HCT116 (cell line): ENCODE measurements around the gene TCERG1L. TPM values are rescaled to one million over a fixed set of nuclear protein-coding genes. Genes with fewer than 3 reads are reported as not detected.

Experiments used
- ATAC-seq: fragments of 200-7000 bp; cut with Tn5 transposase; 2 replicates; pipeline ENCODE4 v1.9.1; 2020; ENCODE audit warnings: mild to moderate bottlenecking, moderate library complexity
- BruUV-seq: library from RNA; stranded (reverse); fragments of 400-500 nt; replicated peaks from 2 replicates; lab custom pipeline; 2021; lab: Mats Ljungman, UMichigan
- CTCF ChIA-PET: fragments of 300-600 bp; sonication (Branson Sonifier 250); formaldehyde crosslinking; loops from one replicate; lab custom pipeline; 2021; ENCODE audit warnings: antibody characterized with exemption; lab: Charles Lee
- POLR2A ChIA-PET: fragments of 300-600, 350-600 bp; sonication (Branson Sonifier 250); formaldehyde crosslinking; loops from one replicate; lab custom pipeline; 2021; ENCODE audit warnings: antibody characterized with exemption; lab: Charles Lee
- RAD21 ChIA-PET, 2 experiments: fragments of 300-600 bp; sonication (Branson Sonifier 250); formaldehyde crosslinking; loops; one replicate each; lab custom pipeline; 2023; ENCODE audit warnings: low total read pairs in 2 of 2; ENCODE audit not compliant: uncharacterized antibody in 2 of 2, unreplicated experiment in 2 of 2, low non-redundant PET in 1 of 2; lab: Charles Lee
- DNase-seq: peaks from one replicate; pipeline ENCODE4 v3.0.0-alpha.2; 2010; ENCODE audit warnings: low read depth, low spot score
- H2AFZ ChIP-seq: fragments of 200-600 bp; shearing (Covaris generic), sonication (generic); 2 replicates; pipeline ENCODE4 v1.6.1; 2017; ENCODE audit warnings: low read depth, mixed run types, mixed read lengths, antibody characterized with exemption, low read length; ENCODE audit not compliant: poor library complexity, severe bottlenecking
- H3K27ac ChIP-seq: 2 replicates; pipeline ENCODE4 v1.5.1; 2012; ENCODE audit warnings: low read depth, low read length
- H3K27me3 ChIP-seq: fragments of 200-600 bp; sonication (generic); 2 replicates; pipeline ENCODE4 v1.6.1; 2016; ENCODE audit warnings: mixed run types, low read length, mixed read lengths; ENCODE audit not compliant: insufficient read depth
- H3K36me3 ChIP-seq, 2 experiments: fragments of 200-500 bp in 1 of 2; fragments of 200-600 bp in 1 of 2; sonication (Bioruptor generic) in 1 of 2; sonication (generic) in 1 of 2; 2 replicates each; pipeline versions ENCODE4 v1.5.1 to v1.6.1; 2014 to 2016; ENCODE audit warnings: low read length in 2 of 2, inconsistent platforms in 1 of 2, mixed read lengths in 1 of 2, mixed run types in 1 of 2; ENCODE audit not compliant: insufficient read depth in 2 of 2, control insufficient read depth in 1 of 2
- H3K4me1 ChIP-seq, 2 experiments: fragments of 200-600 bp in 1 of 2; sonication (generic) in 1 of 2; 2 replicates each; pipeline versions ENCODE4 v1.5.1 to v1.6.1; 2012 to 2017; ENCODE audit warnings: low read length in 2 of 2, inconsistent platforms in 1 of 2, mild to moderate bottlenecking in 1 of 2, mixed read lengths in 1 of 2, mixed run types in 1 of 2, moderate library complexity in 1 of 2; ENCODE audit not compliant: insufficient read depth in 2 of 2, control insufficient read depth in 1 of 2
- H3K4me2 ChIP-seq: fragments of 200-600 bp; sonication (generic); 2 replicates; pipeline ENCODE4 v1.6.1; 2017; ENCODE audit warnings: mixed run types, low read length, mixed read lengths
- H3K4me3 ChIP-seq, 2 experiments: fragments of 200-600 bp in 1 of 2; sonication (generic) in 1 of 2; replicated peaks in 1 of 2; 2 replicates each; pipeline ENCODE4 v1.5.1; 2011 to 2016; ENCODE audit warnings: low read length in 2 of 2, control low read depth in 1 of 2, low read depth in 1 of 2, mild to moderate bottlenecking in 1 of 2, mixed read lengths in 1 of 2, mixed run types in 1 of 2
- H3K79me2 ChIP-seq: fragments of 200-600 bp; sonication (generic); 2 replicates; pipeline ENCODE4 v1.6.1; 2017; ENCODE audit warnings: mild to moderate bottlenecking, mixed run types, low read length, moderate library complexity, mixed read lengths; ENCODE audit not compliant: insufficient read depth
- H3K9ac ChIP-seq: fragments of 200-600 bp; sonication (generic); 2 replicates; pipeline ENCODE4 v1.6.1; 2016; ENCODE audit warnings: low read length, mixed read lengths
- H3K9me2 ChIP-seq: fragments of 200-600 bp; sonication (generic), shearing (Covaris generic); 2 replicates; pipeline ENCODE4 v1.6.1; 2017; ENCODE audit warnings: mixed run types, mild to moderate bottlenecking, moderate library complexity; ENCODE audit not compliant: insufficient read depth
- H3K9me3 ChIP-seq, 2 experiments: fragments of 200-500 bp in 1 of 2; fragments of 200-600 bp in 1 of 2; sonication (Bioruptor generic) in 1 of 2; sonication (generic) in 1 of 2; 2 replicates each; pipeline ENCODE4 v1.6.1; 2014 to 2017; ENCODE audit warnings: low read length in 2 of 2, mixed read lengths in 2 of 2, inconsistent platforms in 1 of 2, low read depth in 1 of 2, mild to moderate bottlenecking in 1 of 2, mixed run types in 1 of 2, moderate library complexity in 1 of 2; ENCODE audit not compliant: control insufficient read depth in 1 of 2, insufficient read depth in 1 of 2
- H4K20me1 ChIP-seq: fragments of 200-600 bp; sonication (generic), shearing (Covaris generic); 2 replicates; pipeline ENCODE4 v1.6.1; 2017; ENCODE audit warnings: mixed run types, mild to moderate bottlenecking, moderate library complexity; ENCODE audit not compliant: insufficient read depth
- ATF3 ChIP-seq: IDR thresholded peaks from 2 replicates; pipeline ENCODE4 v1.6.1; 2012
- CBX3 ChIP-seq: IDR thresholded peaks from 2 replicates; pipeline ENCODE4 v1.6.1; 2012; ENCODE audit warnings: low read depth
- ELF1 ChIP-seq: IDR thresholded peaks from 2 replicates; pipeline ENCODE4 v1.6.1; 2012; ENCODE audit warnings: low read depth, borderline replicate concordance
- JUND ChIP-seq: IDR thresholded peaks from 2 replicates; pipeline ENCODE4 v1.6.1; 2012
- MAX ChIP-seq: IDR thresholded peaks from 2 replicates; pipeline ENCODE4 v1.6.1; 2012
- POLR2A ChIP-seq: IDR thresholded peaks from 2 replicates; pipeline ENCODE4 v1.7.0; 2011; ENCODE audit warnings: borderline replicate concordance; ENCODE audit not compliant: insufficient read depth, insufficient read length; ENCODE audit errors: extremely low read depth
- POLR2AphosphoS5 ChIP-seq: IDR thresholded peaks from 2 replicates; pipeline ENCODE4 v1.6.1; 2011; ENCODE audit warnings: mild to moderate bottlenecking, low read depth, low read length, moderate library complexity
- REST ChIP-seq: IDR thresholded peaks from 2 replicates; pipeline ENCODE4 v1.6.1; 2012; ENCODE audit warnings: low read depth
- SIN3A ChIP-seq: IDR thresholded peaks from 2 replicates; pipeline ENCODE4 v1.6.1; 2012; ENCODE audit warnings: low read depth
- SP1 ChIP-seq: IDR thresholded peaks from 2 replicates; pipeline ENCODE4 v1.6.1; 2012; ENCODE audit warnings: low read depth
- TCF7L2 ChIP-seq: IDR thresholded peaks from 2 replicates; pipeline ENCODE4 v1.7.0; 2011; ENCODE audit warnings: borderline replicate concordance, inconsistent platforms; ENCODE audit not compliant: insufficient read depth, insufficient read length; ENCODE audit errors: extremely low read depth
- ZFX ChIP-seq: fragments of 450-650 bp; IDR thresholded peaks from 2 replicates; pipeline ENCODE4 v1.6.1; 2017
- intact Hi-C: fragments of 100-400 bp; cut with micrococcal nuclease; formaldehyde crosslinking; loops from 2 replicates; pipeline ENCODE4 v1.10.0; 2022
- total RNA-seq: library from RNA; stranded (reverse); gene quantifications from one replicate; pipeline ENCODE4 v1.2.1, GENCODE V29; 2021; ENCODE audit not compliant: unreplicated experiment

TCERG1L gene
- total RNA-seq, 1 experiment from 2014 or later, result not detected

GRCh38 chr10:131119626-131120355 lies 191.7 kb downstream of the TCERG1L start:
- Histone ChIP-seq H3K9me3 (no peaks in the 10 kb centered on the region), H3K4me2 (no peak overlapping the region), H3K9ac (no peak overlapping the region), H3K9me2 (no peaks in the 10 kb centered on the region), H3K36me3 (no peaks in the 10 kb centered on the region), H3K27ac (no peak overlapping the region), H3K79me2 (no peaks in the 10 kb centered on the region), H3K4me3 (no peak overlapping the region), H2AFZ (no peak overlapping the region), H3K27me3 (no peaks in the 10 kb centered on the region), H4K20me1 (no peaks in the 10 kb centered on the region), H3K4me1 (no peaks in the 10 kb centered on the region)
- POLR2A ChIA-PET, result no interaction called here
- intact Hi-C loops, result no loop called here
- TF ChIP-seq REST (no peak), ZFX (no peak), POLR2AphosphoS5 (no peak), CBX3 (no peak), MAX (no peak), JUND (no peak), ELF1 (no peak), POLR2A (no peak), SIN3A (no peak), ATF3 (no peak), SP1 (no peak), TCF7L2 (no peak)
- DNase-seq (no peak), ATAC-seq (no peak)
- CTCF ChIA-PET, result no interaction called here
- no TSS peak for BruUV-seq
- RAD21 ChIA-PET, result no interaction called here
